ENCODE data around the gene KRT17.
"Not testable (repeated sequence)": the region's sequence is repeated elsewhere in the genome, so short reads cannot be mapped to it uniquely, and the experiment has no call there.

The KRT17 gene

GRCh38 chr17:41654678-41655607 is 30.6 kb upstream of the KRT17 start:
- DNase-seq (ENCODE audit: low read depth in 2 of 3, low spot score in 1 of 3): no peak

DNA sequence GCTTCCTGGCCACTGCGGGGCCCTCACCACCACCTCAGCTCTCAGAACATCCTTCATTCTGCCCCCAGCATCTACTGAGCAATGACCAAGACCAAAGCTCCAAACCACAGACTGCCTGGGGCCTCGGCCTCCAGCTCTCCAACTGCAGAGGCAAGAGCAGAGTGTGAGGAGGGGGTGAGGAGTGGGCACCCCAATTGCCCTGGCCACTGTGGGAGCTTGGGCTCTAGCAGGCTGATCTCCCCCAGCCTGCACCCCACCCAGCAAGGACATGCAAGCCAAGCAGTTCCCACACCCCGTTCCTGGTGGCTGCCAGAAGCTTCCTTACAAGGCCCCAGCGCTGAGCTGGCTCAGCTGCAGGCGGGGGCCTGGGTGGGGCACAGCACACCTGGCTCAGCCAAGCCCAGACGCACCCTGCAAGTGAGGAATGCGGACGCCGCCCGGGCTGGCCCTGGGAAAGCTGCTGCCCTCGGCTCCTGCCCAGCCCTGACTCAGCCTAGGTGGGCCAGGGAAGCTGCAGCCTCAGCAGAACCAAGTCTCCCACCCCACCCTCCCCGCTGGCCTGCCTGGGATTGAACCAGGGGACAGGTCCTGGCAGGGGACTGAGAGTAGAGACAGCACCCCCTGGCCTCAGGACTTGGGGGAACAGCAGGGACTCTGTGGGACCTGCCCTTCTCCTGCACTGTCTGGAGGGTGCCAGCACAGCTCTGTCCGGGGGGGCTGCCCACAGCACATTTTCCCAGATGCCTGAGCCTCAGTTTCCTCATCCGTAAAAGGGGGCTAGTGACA is 29.7 kb upstream of the KRT17 start:
- DNase-seq (ENCODE audit: low read depth in 2 of 3, low spot score in 1 of 3): no peak

DNA sequence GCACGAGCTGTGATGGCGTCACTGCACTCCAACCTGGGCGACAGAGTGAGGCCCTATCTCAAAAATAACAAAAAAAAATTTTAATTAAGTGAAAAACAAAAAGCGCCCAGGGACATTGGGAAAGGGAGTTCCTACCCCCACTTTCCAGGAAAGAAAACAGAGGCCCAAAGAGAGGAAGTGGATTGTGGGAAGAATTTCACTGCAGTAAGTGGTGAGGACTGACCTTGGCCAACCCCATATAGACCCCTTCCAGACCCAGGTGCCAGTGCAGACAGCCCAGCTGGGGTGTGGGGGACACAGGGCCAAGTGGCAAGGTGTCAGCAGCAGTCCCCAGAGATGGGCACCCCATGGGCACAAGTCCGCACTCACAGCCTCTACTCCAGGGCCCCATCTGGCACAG is 29.0 kb upstream of the KRT17 start:
- no peak for DNase-seq (ENCODE audit: low read depth in 2 of 3, low spot score in 1 of 3)

- no peak for DNase-seq (ENCODE audit: low read depth in 2 of 3, low spot score in 1 of 3)
Measured at GRCh38 chr17:41652461-41652970, 28.1 kb upstream of the KRT17 start.

DNA sequence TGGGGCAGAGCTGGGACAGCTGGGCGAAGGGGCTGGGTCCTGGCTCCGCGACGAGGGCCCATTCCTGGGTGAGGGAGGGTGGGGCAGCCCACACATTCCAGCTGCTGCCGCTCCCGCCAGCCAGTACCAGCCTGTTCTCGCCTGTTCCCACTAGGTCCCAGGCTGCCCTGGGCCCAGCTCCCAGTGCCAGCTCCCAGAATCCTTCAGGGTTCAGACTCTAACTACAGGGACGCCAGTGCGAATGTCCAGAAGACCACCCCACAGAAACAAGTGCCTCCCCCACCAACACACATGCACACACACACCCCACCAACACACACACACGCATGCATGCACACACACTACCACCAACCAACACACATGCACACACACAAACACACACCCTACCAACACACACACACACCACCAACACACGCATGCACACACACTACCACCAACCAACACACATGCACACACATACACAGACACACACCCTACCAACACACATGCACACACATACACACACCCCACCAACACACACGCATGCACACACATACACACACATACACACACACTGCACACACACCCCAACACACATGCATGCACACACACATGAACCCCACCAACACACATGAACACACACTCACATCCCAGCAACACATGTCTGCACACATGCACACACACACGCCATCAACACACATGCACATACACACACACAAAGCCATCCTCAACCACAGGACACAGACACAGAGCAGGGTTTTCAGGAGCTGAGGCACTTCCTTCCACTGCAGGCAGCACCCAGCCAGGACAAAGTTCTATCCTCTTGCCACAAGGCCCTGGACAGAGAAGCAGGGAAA is 27.5 kb upstream of the KRT17 start:
- DNase-seq (ENCODE audit: low read depth in 2 of 3, low spot score in 1 of 3): no peak

GRCh38 chr17:41650794-41651624 is 26.6 kb upstream of the KRT17 start:
- DNase-seq (ENCODE audit: low read depth in 2 of 3, low spot score in 1 of 3): no peak

GRCh38 chr17:41649923-41650519 is 25.6 kb upstream of the KRT17 start:
- no peak for DNase-seq (ENCODE audit: low read depth in 2 of 3, low spot score in 1 of 3)

DNA sequence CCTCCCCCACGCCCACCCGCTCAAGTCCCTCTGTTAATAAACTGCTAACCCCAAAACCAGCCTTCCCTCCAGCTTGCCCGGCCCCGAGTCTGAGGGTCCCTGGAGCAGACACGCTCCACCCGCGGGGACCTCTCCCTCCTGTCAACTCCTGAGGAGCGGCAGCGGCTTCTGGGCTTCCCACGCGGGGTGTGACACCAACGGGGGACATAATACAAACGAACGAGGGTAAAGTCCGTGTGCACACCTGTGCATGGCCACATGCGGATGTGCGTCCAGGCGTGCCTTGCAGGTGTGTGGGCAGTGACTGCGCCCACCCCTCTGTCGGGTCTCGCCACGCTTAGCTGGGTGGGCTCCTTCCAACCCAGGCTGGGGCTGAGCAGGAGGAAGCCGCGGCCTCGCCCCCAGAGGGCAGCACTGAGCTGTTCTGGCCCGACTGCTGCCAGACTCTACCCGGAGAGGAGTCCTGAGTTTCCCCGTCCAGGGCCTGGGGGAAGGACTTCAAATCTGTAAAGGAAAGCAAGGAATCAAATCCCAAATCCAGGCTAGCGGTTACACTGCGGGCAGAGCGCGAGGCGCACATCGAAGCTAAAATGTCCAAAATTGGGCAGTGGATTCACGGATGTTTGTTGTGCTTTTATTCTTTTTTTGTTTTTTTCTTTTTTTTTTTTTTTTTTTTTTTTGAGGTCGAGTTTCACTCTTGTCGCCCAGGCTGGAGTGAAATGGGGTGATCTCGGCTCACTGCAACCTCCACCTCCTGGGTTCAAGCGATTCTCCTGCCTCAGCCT is 24.2 kb upstream of the KRT17 start:
- DNase-seq (ENCODE audit: low read depth in 2 of 3, low spot score in 1 of 3): peak; percentile 67 to 82 (median 77)

DNA sequence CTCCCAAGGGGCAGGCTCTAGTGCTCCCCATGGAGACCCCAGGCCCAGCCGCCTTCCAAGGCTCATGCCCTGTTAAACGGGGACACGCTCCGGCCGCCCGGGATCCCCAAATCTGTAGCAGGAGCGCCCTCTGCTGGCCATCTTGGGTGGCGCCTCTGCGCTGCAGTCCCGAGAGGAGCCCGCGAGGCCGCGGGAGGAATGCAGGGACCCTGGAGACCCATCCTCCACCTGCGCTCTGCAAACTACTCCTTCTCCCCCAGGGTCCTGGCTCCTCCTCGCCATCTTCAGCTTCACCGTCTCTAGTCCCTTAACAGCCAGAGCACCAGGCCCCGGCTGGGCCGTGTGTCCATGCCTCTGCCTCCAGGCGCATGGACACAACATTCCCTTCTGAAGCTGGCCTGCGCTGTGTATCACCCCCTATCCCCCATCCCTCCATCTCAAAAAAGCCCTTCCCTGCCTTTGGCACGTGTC is 23.6 kb upstream of the KRT17 start:
- peak; percentile 78 to 93 (median 84) for DNase-seq (ENCODE audit: low read depth in 2 of 3, low spot score in 1 of 3)

GRCh38 chr17:41647038-41647813 is 22.9 kb upstream of the KRT17 start:
- DNase-seq (ENCODE audit: low read depth in 2 of 3, low spot score in 1 of 3): no peak

- no peak for DNase-seq (ENCODE audit: low read depth in 2 of 3, low spot score in 1 of 3)
Measured at GRCh38 chr17:41642252-41643156, 18.1 kb upstream of the KRT17 start.

DNA sequence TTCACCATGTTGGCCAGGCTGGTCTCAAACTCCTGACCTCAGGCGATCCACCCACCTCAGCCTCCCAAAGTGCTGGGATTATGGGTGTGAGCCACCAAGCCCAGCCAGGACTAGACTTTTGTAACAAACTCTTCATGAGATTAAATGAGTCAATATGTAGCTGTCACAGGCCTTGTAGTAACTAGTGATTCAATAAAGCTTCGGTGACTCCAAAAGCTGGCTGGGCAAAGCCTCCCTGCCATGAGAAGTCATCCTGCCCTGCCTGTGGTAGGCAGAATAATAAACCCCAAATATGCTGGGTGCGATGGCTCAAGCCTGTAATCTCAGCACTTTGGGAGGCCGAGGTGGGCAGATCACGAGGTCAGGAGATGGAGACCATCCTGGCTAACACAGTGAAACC is 16.2 kb upstream of the KRT17 start:
- DNase-seq (ENCODE audit: low read depth in 2 of 3, low spot score in 1 of 3): not testable (repeated sequence)

DNA sequence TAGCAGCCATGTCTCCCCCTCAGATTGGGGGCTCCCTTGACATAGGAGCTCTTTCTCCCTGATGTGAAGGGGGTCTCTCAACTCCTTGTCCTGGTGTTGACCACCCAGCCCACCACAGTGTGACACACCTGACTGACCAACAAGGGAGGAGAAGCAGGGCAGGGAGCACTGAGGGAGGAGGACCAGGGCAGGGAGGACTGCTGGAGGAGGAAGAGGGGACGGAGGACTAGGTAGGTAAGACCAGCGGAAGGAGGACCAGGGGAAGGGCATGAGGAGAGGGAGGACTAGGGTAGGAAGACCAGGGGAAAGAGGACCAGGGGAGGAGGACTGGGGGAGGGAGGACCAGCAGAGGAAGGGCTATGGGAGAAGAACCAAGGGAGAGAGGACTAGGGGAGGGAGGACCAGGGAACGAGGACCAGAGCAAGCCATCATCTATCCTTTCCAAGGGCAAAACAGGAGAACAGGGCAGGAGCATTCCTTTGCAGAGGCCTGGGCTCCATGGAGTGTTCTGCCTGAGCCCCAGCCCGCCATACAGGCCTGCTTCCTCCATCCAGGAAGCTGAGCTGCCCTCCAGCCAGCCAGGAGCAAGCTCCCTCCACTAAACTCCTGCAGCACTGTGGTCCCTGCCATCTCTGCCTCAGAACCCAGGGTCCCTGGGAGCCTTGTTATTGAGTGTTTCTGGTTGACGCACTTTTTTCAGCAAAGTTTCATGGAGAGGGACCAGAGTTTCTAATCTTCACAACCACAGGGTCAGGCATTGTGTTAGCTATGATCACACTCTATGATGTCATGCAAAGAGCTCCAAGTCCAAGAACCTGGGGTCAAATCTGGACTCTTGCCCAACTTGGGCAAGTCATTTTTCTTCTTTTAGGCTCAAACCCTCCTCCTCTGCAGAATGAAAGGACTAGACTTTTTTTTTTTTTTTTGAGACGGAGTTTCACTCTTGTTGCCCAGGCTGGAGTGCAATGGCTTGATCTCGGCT is 15.4 kb upstream of the KRT17 start:
- DNase-seq (ENCODE audit: low read depth in 2 of 3, low spot score in 1 of 3): no peak

DNA sequence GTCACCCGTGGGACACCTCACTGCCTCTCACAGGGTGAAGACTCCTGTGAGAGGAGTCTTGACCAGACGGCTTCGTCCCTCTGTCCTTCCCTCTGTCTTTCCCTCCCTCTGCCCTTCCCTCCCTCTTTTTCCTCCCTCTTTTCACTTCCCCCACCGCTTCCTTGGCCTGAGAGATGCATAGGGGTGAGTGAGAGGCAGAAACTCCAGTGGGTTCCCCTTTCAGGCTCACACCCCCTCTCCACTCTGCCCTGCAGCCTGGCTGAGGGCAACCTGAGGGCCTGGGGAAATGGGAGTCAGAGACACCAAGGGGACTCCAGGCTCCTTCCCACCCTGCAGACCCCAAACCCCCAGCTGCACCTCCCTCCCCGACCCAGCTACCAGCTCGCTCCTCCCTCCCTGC is 14.6 kb upstream of the KRT17 start:
- no peak for DNase-seq (ENCODE audit: low read depth in 2 of 3, low spot score in 1 of 3)

DNA sequence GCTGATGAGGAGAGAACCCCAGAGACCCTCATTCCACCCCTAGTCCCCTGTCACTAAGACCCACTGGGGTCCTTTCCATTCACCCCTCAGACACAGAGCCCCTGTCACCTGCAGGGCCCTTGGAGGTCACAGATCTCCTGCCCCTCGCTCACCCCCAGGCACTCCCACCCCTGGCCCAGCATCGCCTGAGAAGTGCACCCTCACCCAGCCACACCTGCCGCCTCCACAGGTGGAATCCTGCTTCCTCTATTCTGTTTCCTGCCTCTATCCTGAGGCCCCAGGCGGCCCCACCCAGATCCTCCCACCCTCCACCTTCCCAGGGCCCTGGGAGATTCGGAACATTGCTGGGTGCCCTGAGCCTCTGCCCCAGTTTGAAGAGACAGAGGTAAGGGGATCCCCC is 13.8 kb upstream of the KRT17 start:
- DNase-seq (ENCODE audit: low read depth in 2 of 3, low spot score in 1 of 3): no peak

DNA sequence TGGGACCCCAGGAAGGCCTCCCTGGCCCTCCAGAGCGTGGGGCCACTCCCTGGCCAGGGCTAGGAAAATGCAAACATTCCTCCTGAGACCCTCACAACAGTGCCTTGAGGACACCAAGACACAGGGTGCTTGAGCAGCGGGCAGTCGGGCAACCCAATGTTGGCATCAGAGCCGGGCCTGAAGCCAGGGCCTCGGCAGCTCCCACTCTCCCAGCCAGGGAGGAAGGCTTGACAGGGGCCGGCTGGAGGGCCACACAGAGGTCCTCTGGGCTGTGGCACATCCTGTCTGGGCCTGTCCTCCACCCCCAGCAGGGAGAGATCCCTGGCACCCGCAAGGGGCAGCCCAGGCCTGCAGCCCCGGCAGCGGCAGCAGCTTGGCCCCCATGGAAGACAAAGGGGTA is 12.3 kb upstream of the KRT17 start:
- no peak for DNase-seq (ENCODE audit: low read depth in 2 of 3, low spot score in 1 of 3)

Measured in stimulated activated CD4-positive, alpha-beta T cell treated with anti-CD3 and anti-CD28 coated beads, Interleukin-12 subunit alpha, Interleukin-12 subunit beta, amount 100 ng/mL, for 48 hours (primary cell).